Measurements from ENCODE around the gene HJV.

Gene HJV

GRCh38 chr1:145978854-145979745 is 42.4 kb downstream of the HJV start:
- in situ Hi-C loops (cut with HindIII; ENCODE audit: low sequenced_read_pairs): no loop called here

DNA sequence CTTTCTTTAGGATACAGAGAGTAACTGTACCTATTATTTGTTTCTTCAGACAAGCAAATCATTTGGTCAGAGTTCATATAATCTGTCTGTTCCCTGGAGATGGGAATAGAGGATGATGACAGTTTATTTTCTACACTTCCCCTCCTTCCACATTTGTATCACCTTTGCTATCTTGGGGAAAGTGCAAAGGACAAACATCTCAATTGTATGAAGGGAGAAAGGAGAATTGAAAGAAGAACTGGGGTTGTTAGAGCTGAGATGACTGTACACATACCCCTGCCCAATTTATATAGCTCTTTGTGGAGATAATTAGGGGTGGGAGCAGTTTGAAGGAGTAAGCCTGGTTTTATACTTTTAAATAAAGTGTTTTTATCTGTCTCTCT is 43.1 kb downstream of the HJV start:
- in situ Hi-C loops (cut with HindIII; ENCODE audit: low sequenced_read_pairs): no loop called here

DNA sequence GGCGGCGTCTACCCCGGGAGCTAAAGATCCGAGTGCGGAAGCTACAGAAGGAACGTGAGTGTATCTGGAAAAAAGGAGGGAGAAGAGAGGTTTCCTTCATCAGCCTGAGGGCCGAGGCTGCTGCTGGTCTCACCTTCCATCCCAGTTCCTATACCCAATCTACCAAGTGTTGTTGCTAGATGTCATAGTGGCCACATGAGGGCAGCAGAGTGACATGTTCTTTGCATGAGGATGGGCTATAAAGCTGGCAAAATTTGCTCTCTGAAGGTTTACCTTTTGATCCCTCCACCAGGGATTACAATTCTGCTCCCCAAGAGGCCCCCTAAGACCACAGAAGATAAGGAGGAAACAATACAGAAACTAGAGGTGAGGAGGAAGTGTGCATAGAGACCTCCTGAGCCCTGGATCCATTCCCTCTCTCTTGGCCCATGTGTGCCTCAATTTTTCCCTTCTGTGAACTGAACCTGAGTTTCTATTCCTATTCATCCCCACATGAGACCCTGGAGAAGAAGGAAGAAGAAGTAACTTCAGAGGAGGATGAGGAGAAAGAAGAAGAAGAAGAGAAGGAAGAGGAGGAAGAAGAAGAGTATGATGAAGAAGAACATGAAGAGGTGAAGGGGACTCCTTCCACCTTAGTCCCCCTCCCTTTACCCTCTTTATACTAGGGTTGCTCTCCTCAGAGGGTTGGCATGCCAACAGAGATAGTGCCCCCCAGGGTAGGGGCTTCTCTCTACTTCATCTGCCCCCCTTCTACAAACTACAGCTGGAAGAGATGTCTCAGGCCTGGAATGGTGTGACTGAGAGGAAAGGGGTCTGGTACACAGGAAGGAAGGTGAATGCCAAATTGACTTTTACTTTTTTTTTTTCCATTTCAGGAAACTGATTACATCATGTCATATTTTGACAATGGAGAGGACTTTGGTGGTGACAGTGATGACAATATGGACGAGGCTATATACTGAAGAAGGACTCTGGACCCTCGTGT is 43.8 kb downstream of the HJV start:
- in situ Hi-C loops (cut with HindIII; ENCODE audit: low sequenced_read_pairs): no loop called here

GRCh38 chr1:145977016-145977415 is 44.5 kb downstream of the HJV start:
- in situ Hi-C loops (cut with HindIII; ENCODE audit: low sequenced_read_pairs): no loop called here

- in situ Hi-C loops (cut with HindIII; ENCODE audit: low sequenced_read_pairs): no loop called here
These were observed 46.3 kb downstream of the HJV start for GRCh38 chr1:145975216-145975615.

DNA sequence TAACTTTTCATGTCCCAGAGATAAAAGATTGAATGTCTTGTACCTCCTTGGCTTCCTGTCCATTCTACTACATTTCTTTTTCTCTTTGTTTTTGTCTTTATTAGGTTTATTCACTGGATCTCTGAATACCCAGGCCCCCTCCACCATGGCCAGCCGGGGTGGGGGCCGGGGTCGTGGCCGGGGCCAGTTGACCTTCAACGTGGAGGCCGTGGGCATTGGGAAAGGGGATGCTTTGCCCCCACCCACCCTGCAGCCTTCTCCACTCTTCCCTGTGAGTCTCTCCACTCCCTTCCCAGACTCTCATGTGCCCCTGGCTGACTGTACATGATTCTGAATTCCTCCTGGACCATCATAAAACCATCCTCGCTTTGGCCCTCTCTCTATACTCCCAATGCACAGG is 46.8 kb downstream of the HJV start:
- in situ Hi-C loops (cut with HindIII; ENCODE audit: low sequenced_read_pairs): no loop called here

DNA sequence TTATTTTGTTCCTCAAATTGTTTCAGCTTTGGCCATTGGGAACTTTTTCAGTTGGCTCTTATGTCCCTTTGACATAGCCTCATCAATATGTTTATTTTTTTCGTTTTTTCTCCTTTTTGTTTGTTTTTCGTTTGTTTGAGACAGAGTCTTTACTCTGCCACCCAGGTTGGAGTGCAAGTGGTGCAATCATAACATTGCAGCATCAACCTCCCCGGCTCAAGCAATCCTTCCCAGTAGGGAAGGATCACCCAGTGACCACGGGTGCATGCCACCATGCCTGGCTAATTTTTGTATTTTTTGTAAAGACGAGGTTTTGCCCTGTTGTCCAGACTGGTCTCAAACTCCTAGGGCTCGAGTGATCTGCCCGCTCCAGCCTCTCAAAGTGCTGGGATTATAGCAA is 49.0 kb downstream of the HJV start:
- in situ Hi-C loops (cut with HindIII; ENCODE audit: low sequenced_read_pairs): no loop called here

All from DLD1 (cell line).